ENCODE results near the gene TLNRD1. TPM values are rescaled to one million over a fixed set of nuclear protein-coding genes. Genes with fewer than 3 reads are reported as not detected.

The TLNRD1 gene
- polyA plus RNA-seq, 3 donors: 7.6 to 12.2 (median 9.6) TPM

GRCh38 chr15:80999623-81000036 is 1.1 kb upstream of the TLNRD1 start:
- no peak for DNase-seq

GRCh38 chr15:81000144-81000623 is 539 bp upstream of the TLNRD1 start:
- no peak for DNase-seq

GRCh38 chr15:81001152-81002008 is 657 bp downstream of the TLNRD1 start:
- DNase-seq: peak; percentile 28

- no peak for DNase-seq
Observed at GRCh38 chr15:81002009-81002330, 1.2 kb downstream of the TLNRD1 start.

- no peak for DNase-seq
Observed at GRCh38 chr15:81002331-81003096, 1.8 kb downstream of the TLNRD1 start.

- no peak for DNase-seq
Observed at GRCh38 chr15:81003097-81003350, 2.3 kb downstream of the TLNRD1 start.

GRCh38 chr15:81006124-81006523 is 5.4 kb downstream of the TLNRD1 start:
- DNase-seq: no peak

GRCh38 chr15:81007428-81008064 is 6.8 kb downstream of the TLNRD1 start:
- DNase-seq: no peak

- DNase-seq: no peak
Observed at GRCh38 chr15:81008312-81008711, 7.6 kb downstream of the TLNRD1 start.

GRCh38 chr15:81010086-81010485 is 9.4 kb downstream of the TLNRD1 start:
- DNase-seq: no peak

GRCh38 chr15:81011593-81011992 is 10.9 kb downstream of the TLNRD1 start:
- no peak for DNase-seq

GRCh38 chr15:81012588-81012987 is 11.9 kb downstream of the TLNRD1 start:
- DNase-seq: no peak

- DNase-seq: no peak
Observed at GRCh38 chr15:81013396-81013929, 12.7 kb downstream of the TLNRD1 start.

- DNase-seq: no peak
Observed at GRCh38 chr15:81014446-81015093, 13.8 kb downstream of the TLNRD1 start.

- no peak for DNase-seq
Observed at GRCh38 chr15:81015621-81016488, 15.1 kb downstream of the TLNRD1 start.

- no peak for DNase-seq
Observed at GRCh38 chr15:81016489-81017068, 15.9 kb downstream of the TLNRD1 start.

GRCh38 chr15:81018197-81018596 is 17.5 kb downstream of the TLNRD1 start:
- DNase-seq: no peak

- no peak for DNase-seq
Observed at GRCh38 chr15:81021321-81021720, 20.6 kb downstream of the TLNRD1 start.

- no peak for DNase-seq
Observed at GRCh38 chr15:81023483-81024264, 23.0 kb downstream of the TLNRD1 start.
